Hepatocyte (in vitro differentiated cells): Measurements from ENCODE around the gene ZNF71.

Experiments used
- CTCF ChIP-seq: fragments of 200-600 bp; sonication (generic); IDR thresholded peaks from 2 replicates; pipeline ENCODE4 v1.5.1; 2016; ENCODE audit warnings: antibody characterized with exemption, mild to moderate bottlenecking; ENCODE audit not compliant: poor library complexity
- EZH2 ChIP-seq: fragments of 200-600 bp; sonication (generic); IDR thresholded peaks from 2 replicates; pipeline ENCODE4 v1.6.1; 2016; ENCODE audit warnings: antibody characterized with exemption, mild to moderate bottlenecking, borderline replicate concordance

GRCh38 chr19:56603829-56604228, 8.7 kb downstream of the ZNF71 start:
- TF ChIP-seq CTCF (no peak), EZH2 (no peak)
